ENCODE measurements around the gene USF3. TPM values are rescaled to one million over a fixed set of nuclear protein-coding genes. Genes with fewer than 3 reads are reported as not detected.

The USF3 gene
- total and polyA plus RNA-seq, 2 of the 13 experiments (the other 11 are each of a cell fraction or from before 2014, with no cell fraction given), result 6.3 to 15.2 TPM

GRCh38 chr3:113628316-113628715 lies 68.1 kb downstream of the USF3 start:
- no peak for TF ChIP-seq ZNF136 (CRISPR knock-in tag; IDR thresholded peaks at IDR 0.05; ENCODE audit: low read depth)
- no peak for TF ChIP-seq ZBTB40 (IDR thresholded peaks at IDR 0.05)
- 0 out of 2 replicates have a peak, but pooled peaks have one; percentile 28 for TF ChIP-seq ZBTB40 (CRISPR knock-in tag; IDR thresholded peaks at IDR 0.05)
- no peak overlapping the region for H3K27ac ChIP-seq (ENCODE audit: extremely low read length, insufficient read depth, low read length)
- no peak overlapping the region for H2AFZ ChIP-seq (ENCODE audit: low read length)
- WGBS (ENCODE audit: low lambda C conversion rate), result 51% methylated on average over 2 of the region's 2 CpGs
- H4K20me1 ChIP-seq (ENCODE audit: insufficient read depth, low read length), result no peaks in the 10 kb centered on the region
- no peak for DNase-seq (ENCODE audit: low spot score)
- no peaks in the 10 kb centered on the region for H3K79me2 ChIP-seq (ENCODE audit: insufficient read depth, low read length)
- intact Hi-C loops (cut with micrococcal nuclease; ENCODE audit: unreplicated experiment), result loop anchor here (5.0 to 10.0 kb wide), 2 partner anchors 51 to 494 kb away; no protein-coding TSS in a partner anchor
- ChIA-PET CTCF (ENCODE audit: low intra/inter-chr PET ratio, low total read pairs) (no interaction called here), POLR2A (interaction anchor here (1.0 kb wide), 1 partner anchor 35 kb away, joined by 5 read pairs; no protein-coding TSS in a partner anchor)
- H3K4me3 ChIP-seq (replicated peaks in 1 of 3; ENCODE audit: insufficient read depth in 1 of 3, low read depth in 2 of 3, low read length in 3 of 3), result no peak overlapping the region
- no peak for FAIRE-seq
- BruUV-seq (replicated peaks), result no TSS peak
- in situ Hi-C loops (cut with HindIII; ENCODE audit: extremely low pct_ligation_motif_present, low pct_unique_long_range_greater_than_20kb), result loop anchor here (10.0 kb wide), 1 partner anchor 134 kb away; no protein-coding TSS in a partner anchor
- H3K27me3 ChIP-seq (ENCODE audit: control insufficient read depth in 1 of 2, insufficient read depth in 2 of 2, low read length in 2 of 2), result 0 out of 5 replicates have a peak, but pooled peaks cover 0 to 9% of the 10 kb centered on the region in 2 experiments
- no peak overlapping the region for H3K9ac ChIP-seq (ENCODE audit: insufficient read depth, low read depth, low read length)
- H3K9me3 ChIP-seq (ENCODE audit: low read length), result no peaks in the 10 kb centered on the region
- H3K4me1 ChIP-seq (ENCODE audit: insufficient read depth, low read length), result peaks cover 55% of the 10 kb centered on the region
- no peak for ATAC-seq
- peak overlapping the region; percentile 20; the same call in 1 of the 2 replicates for H3K4me2 ChIP-seq (ENCODE audit: low read depth, low read length)
- H3K36me3 ChIP-seq (replicated peaks in 1 of 2; ENCODE audit: control insufficient read depth in 1 of 2, insufficient read depth in 2 of 2, low read length in 2 of 2), result no peaks in the 10 kb centered on the region
